K562 (cell line): ENCODE measurements around the gene ENO3. TPM values are rescaled to one million over a fixed set of nuclear protein-coding genes. Genes with fewer than 3 reads are reported as not detected.
A peak's percentile ranks its signal among the peaks of the same experiment; 100 is the strongest.

ENCODE experiments used
- AFF4 ChIP-seq: sonication (generic); formaldehyde crosslinking; IDR thresholded peaks from 2 replicates; pipeline ENCODE4 v1.8.0; 2023; ENCODE audit warnings: mild to moderate bottlenecking, missing genetic modification reagents
- ATF3 ChIP-seq, 2 experiments: fragments of 450-650 bp in 1 of 2; sonication (generic) in 1 of 2; formaldehyde crosslinking in 1 of 2; IDR thresholded peaks in 1 of 2; conservative IDR thresholded peaks in 1 of 2; 2 replicates each; pipeline versions ENCODE4 v1.6.1 to v1.8.1; 2016 to 2023; ENCODE audit warnings: mild to moderate bottlenecking in 2 of 2, moderate library complexity in 2 of 2, inconsistent platforms in 1 of 2, missing genetic modification reagents in 1 of 2
- CEBPB ChIP-seq: fragments of 450-650 bp; IDR thresholded peaks from 2 replicates; pipeline ENCODE4 v1.6.1; 2016; ENCODE audit warnings: missing genetic modification characterization, missing compliant biosample characterization
- CEBPG ChIP-seq, 3 experiments: fragments of 200-800 bp in 1 of 3; sonication (Bioruptor generic) in 1 of 3; sonication (generic) in 1 of 3; formaldehyde crosslinking in 1 of 3; IDR thresholded peaks in 2 of 3; conservative IDR thresholded peaks in 1 of 3; 2 replicates each; pipeline versions ENCODE4 v1.6.1 to v1.8.0; 2016 to 2022; ENCODE audit warnings: missing compliant biosample characterization in 2 of 3, missing genetic modification characterization in 2 of 3, mild to moderate bottlenecking in 1 of 3, missing genetic modification reagents in 1 of 3
- CHD1 ChIP-seq: fragments of 200-600 bp; sonication (generic); IDR thresholded peaks from one replicate; pipeline ENCODE4 v1.6.1; 2012; ENCODE audit warnings: mild to moderate bottlenecking, moderate library complexity, low read length, inconsistent platforms
- E2F6 ChIP-seq, 2 experiments: IDR thresholded peaks; 2 replicates each; pipeline ENCODE4 v1.6.1; 2011; ENCODE audit warnings: borderline replicate concordance in 1 of 2, control low read depth in 1 of 2, low read depth in 1 of 2, low read length in 1 of 2, mild to moderate bottlenecking in 1 of 2, mixed read lengths in 1 of 2, moderate library complexity in 1 of 2; ENCODE audit not compliant: insufficient read depth in 1 of 2, insufficient read length in 1 of 2, poor library complexity in 1 of 2, severe bottlenecking in 1 of 2; ENCODE audit errors: extremely low read depth in 1 of 2
- EP400 ChIP-seq: fragments of 450-650 bp; IDR thresholded peaks from 2 replicates; pipeline ENCODE4 v1.6.1; 2017; ENCODE audit warnings: antibody characterized with exemption, mild to moderate bottlenecking, moderate library complexity
- GATAD2B ChIP-seq: fragments of 450-650 bp; IDR thresholded peaks from 2 replicates; pipeline ENCODE4 v1.6.1; 2017; ENCODE audit warnings: mild to moderate bottlenecking, borderline replicate concordance
- HMGN3 ChIP-seq: IDR thresholded peaks from 2 replicates; pipeline ENCODE4 v1.6.1; 2011; ENCODE audit warnings: borderline replicate concordance, low read depth, mild to moderate bottlenecking, mixed read lengths, low read length; ENCODE audit not compliant: insufficient read length; ENCODE audit errors: extremely low read depth
- MEIS2 ChIP-seq: fragments of 450-650 bp; IDR thresholded peaks from 2 replicates; pipeline ENCODE4 v1.6.1; 2014; ENCODE audit warnings: mild to moderate bottlenecking; ENCODE audit not compliant: partially characterized antibody
- MXD1 ChIP-seq: fragments of 250-450 bp; sonication (Bioruptor Pico); IDR thresholded peaks from 2 replicates; pipeline ENCODE4 v1.8.0; 2021; ENCODE audit warnings: borderline replicate concordance, mild to moderate bottlenecking, moderate library complexity; ENCODE audit not compliant: poor library complexity, severe bottlenecking
- NR1H2 ChIP-seq: sonication (generic); formaldehyde crosslinking; IDR thresholded peaks from 2 replicates; pipeline ENCODE4 v1.4.0; 2020; ENCODE audit warnings: mild to moderate bottlenecking, missing genetic modification reagents
- PHF8 ChIP-seq: fragments of 200-600 bp; sonication (generic); IDR thresholded peaks from 2 replicates; pipeline ENCODE4 v1.6.1; 2012; ENCODE audit warnings: mixed run types, mild to moderate bottlenecking, inconsistent platforms, low read length, moderate library complexity, borderline replicate concordance
- RB1 ChIP-seq: fragments of 450-650 bp; IDR thresholded peaks from 2 replicates; pipeline ENCODE4 v1.6.1; 2017; ENCODE audit warnings: low read depth, mild to moderate bottlenecking
- TAF1 ChIP-seq: IDR thresholded peaks from 2 replicates; pipeline ENCODE4 v1.6.1; 2011; ENCODE audit warnings: mild to moderate bottlenecking, low read length, moderate library complexity; ENCODE audit not compliant: insufficient read depth, control insufficient read depth, severe bottlenecking; ENCODE audit errors: extremely low read depth
- YY1 ChIP-seq, 3 experiments: IDR thresholded peaks; 2 replicates each; pipeline ENCODE4 v1.6.1; 2011; ENCODE audit warnings: low read length in 2 of 3, mild to moderate bottlenecking in 2 of 3, moderate library complexity in 2 of 3, borderline replicate concordance in 1 of 3, control low read depth in 1 of 3, low read depth in 1 of 3; ENCODE audit not compliant: insufficient read depth in 3 of 3, insufficient replicate concordance in 2 of 3, control insufficient read depth in 1 of 3, insufficient read length in 1 of 3; ENCODE audit errors: extremely low read depth in 1 of 3
- ZBTB7A ChIP-seq: IDR thresholded peaks from 2 replicates; pipeline ENCODE4 v1.6.1; 2011; ENCODE audit warnings: low read depth, mild to moderate bottlenecking, low read length, moderate library complexity, borderline replicate concordance; ENCODE audit not compliant: control insufficient read depth
- ZNF140 ChIP-seq: fragments of 250-450 bp; sonication (Bioruptor Pico); IDR thresholded peaks from 2 replicates; pipeline ENCODE4 v1.8.0; 2021; ENCODE audit warnings: moderate library complexity, mild to moderate bottlenecking, inconsistent platforms
- polyA plus RNA-seq, 8 experiments: library from polyadenylated mRNA; depleted of rRNA in 4 of 8; stranded (reverse) in 5 of 8; unstranded in 3 of 8; fragments of >200 nt; fragmentation: Nextera tagmentation in 2 of 8; fragmentation: Illumina TruSeq in 1 of 8; extraction: Ambion mirVana in 2 of 8; extraction: Trizol in 1 of 8; gene quantifications; 2 replicates each; pipeline versions ENCODE4 v1.2.1 to v1.2.3, GENCODE V29; 2011 to 2014; ENCODE audit warnings: inconsistent platforms in 1 of 8, missing spikeins in 1 of 8
- total RNA-seq, 7 experiments: library from RNA; depleted of rRNA in 6 of 7; stranded (reverse); fragments of >200 nt in 6 of 7; fragmentation: Illumina TruSeq in 2 of 7; extraction: Trizol in 2 of 7; gene quantifications; 2 replicates each; pipeline versions ENCODE4 v1.2.1 to v1.2.3, GENCODE V29; 2011 to 2021; ENCODE audit warnings: low replicate concordance in 1 of 7

Gene ENO3
- total and polyA plus RNA-seq, 9 of the 15 experiments (the other 6 are each of a cell fraction or from before 2014, with no cell fraction given), result 5.7 to 17.2 (median 9.9) TPM

GRCh38 chr17:4948931-4949320 lies 2.0 kb upstream of the ENO3 start (continued):
- 0 out of 2 replicates have a peak, but pooled peaks have one; percentile 1 for TF ChIP-seq AFF4 (CRISPR knock-in tag)
- peak; percentile 65; the same call in 1 of the 2 replicates for TF ChIP-seq RB1
- TF ChIP-seq CHD1, result peak; percentile 43
- TF ChIP-seq ZBTB7A, result peak; percentile 67; the same call in 1 of the 2 replicates
- peak; percentile 39; the same call in 1 of the 2 replicates for TF ChIP-seq GATAD2B
- TF ChIP-seq E2F6 (IDR thresholded peaks at IDR 0.05; ENCODE audit: borderline replicate concordance in 1 of 2, extremely low read depth in 1 of 2, insufficient read depth in 1 of 2, insufficient read length in 1 of 2, low read depth in 1 of 2, low read length in 1 of 2, poor library complexity in 1 of 2, severe bottlenecking in 1 of 2), result peak; percentile 25 to 41
- TF ChIP-seq PHF8, result peak; percentile 36; the same call in 1 of the 2 replicates
- no peak for TF ChIP-seq NR1H2
- peak; percentile 70 for TF ChIP-seq MEIS2
- TF ChIP-seq YY1 (IDR thresholded peaks at IDR 0.05; ENCODE audit: borderline replicate concordance in 1 of 3, control insufficient read depth in 1 of 3, extremely low read depth in 1 of 3, insufficient read depth in 3 of 3, insufficient read length in 1 of 3, insufficient replicate concordance in 2 of 3, low read depth in 1 of 3, low read length in 2 of 3), result peak in 1 of 3 experiments; percentile 2
- no peak for TF ChIP-seq MXD1 (CRISPR knock-in tag)
- TF ChIP-seq ATF3 (IDR thresholded peaks at IDR 0.05), result 0 out of 2 replicates have a peak, but pooled peaks have one; percentile 4
- TF ChIP-seq ATF3 (CRISPR knock-in tag; conservative IDR thresholded peaks at IDR 0.05), result no peak
- TF ChIP-seq ZNF140, result no peak
- TF ChIP-seq EP400, result 0 out of 2 replicates have a peak, but pooled peaks have one; percentile 2
- no peak for TF ChIP-seq CEBPG (CRISPR knock-in tag; IDR thresholded peaks at IDR 0.05)
- TF ChIP-seq CEBPG (tag; conservative IDR thresholded peaks at IDR 0.05 in 1 of 2, IDR thresholded peaks at IDR 0.05 in 1 of 2), result peak in 1 of 2 experiments; percentile 2; a peak in 1 of 4 replicates
- peak; percentile 5 for TF ChIP-seq CEBPB
- TF ChIP-seq TAF1, result peak; percentile 5
- TF ChIP-seq HMGN3, result peak; percentile 45
